ENCODE data around the gene FGF2.

FGF2 gene

DNA sequence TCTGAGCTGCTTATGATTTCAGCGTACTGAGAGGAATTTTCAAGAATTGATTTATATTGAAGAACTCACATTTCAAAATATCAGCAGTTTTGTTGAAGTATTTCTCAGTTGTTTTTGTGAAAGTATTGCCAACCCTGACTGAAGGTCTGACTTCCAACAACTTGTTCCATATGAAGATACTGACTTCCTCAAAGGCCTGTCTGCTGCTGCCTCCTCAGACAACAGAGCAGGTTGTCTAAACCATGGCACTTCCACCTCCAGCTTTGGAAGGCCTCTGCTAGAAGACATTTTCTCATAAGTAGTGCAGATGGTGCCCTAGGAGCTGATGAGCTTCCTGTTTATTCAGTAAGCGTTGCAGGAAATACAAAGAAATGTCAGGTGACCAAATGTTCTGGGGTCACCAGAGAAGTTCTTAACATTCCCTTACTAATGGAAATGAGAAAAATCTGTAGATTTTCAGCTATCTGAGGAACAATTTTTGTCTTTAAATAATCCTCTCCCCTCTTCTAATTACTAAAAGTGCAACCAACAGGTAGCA, 28.8 kb downstream of the FGF2 start:
- no peaks in the 10 kb centered on the region for H3K79me2 ChIP-seq (ENCODE audit: control insufficient read depth, low read length)
- TF ChIP-seq EZH2phosphoT487 (IDR thresholded peaks at IDR 0.05; ENCODE audit: borderline replicate concordance, low read length), result no peak
- TF ChIP-seq, protein P1, sequence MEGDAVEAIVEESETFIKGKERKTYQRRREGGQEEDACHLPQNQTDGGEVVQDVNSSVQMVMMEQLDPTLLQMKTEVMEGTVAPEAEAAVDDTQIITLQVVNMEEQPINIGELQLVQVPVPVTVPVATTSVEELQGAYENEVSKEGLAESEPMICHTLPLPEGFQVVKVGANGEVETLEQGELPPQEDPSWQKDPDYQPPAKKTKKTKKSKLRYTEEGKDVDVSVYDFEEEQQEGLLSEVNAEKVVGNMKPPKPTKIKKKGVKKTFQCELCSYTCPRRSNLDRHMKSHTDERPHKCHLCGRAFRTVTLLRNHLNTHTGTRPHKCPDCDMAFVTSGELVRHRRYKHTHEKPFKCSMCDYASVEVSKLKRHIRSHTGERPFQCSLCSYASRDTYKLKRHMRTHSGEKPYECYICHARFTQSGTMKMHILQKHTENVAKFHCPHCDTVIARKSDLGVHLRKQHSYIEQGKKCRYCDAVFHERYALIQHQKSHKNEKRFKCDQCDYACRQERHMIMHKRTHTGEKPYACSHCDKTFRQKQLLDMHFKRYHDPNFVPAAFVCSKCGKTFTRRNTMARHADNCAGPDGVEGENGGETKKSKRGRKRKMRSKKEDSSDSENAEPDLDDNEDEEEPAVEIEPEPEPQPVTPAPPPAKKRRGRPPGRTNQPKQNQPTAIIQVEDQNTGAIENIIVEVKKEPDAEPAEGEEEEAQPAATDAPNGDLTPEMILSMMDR (IDR thresholded peaks at IDR 0.05; ENCODE audit: low read depth, low read length, poor library complexity, severe bottlenecking), result no peak
- H3K9me2 ChIP-seq (replicated peaks; ENCODE audit: control insufficient read depth, low read length), result no peaks in the 10 kb centered on the region
- no peak overlapping the region for H3K27ac ChIP-seq (ENCODE audit: low read depth, low read length)
- H3K9me3 ChIP-seq (ENCODE audit: control insufficient read depth, insufficient read depth, low read length), result no peaks in the 10 kb centered on the region
- H3K27me3 ChIP-seq (ENCODE audit: control insufficient read depth, low read length), result no peaks in the 10 kb centered on the region
- H4K20me1 ChIP-seq (ENCODE audit: control insufficient read depth, insufficient read depth, low read depth, low read length), result no peaks in the 10 kb centered on the region
- no peak overlapping the region for H3K4me3 ChIP-seq (ENCODE audit: low read length)
- no peak overlapping the region for H3K4me2 ChIP-seq (ENCODE audit: low read length)
- H3F3A ChIP-seq (ENCODE audit: control insufficient read depth, insufficient read depth), result no peaks in the 10 kb centered on the region
- no peaks in the 10 kb centered on the region for H3K36me3 ChIP-seq (ENCODE audit: control insufficient read depth, low read length)
- no peaks in the 10 kb centered on the region for H3K4me1 ChIP-seq (ENCODE audit: control insufficient read depth, low read length)

DNA sequence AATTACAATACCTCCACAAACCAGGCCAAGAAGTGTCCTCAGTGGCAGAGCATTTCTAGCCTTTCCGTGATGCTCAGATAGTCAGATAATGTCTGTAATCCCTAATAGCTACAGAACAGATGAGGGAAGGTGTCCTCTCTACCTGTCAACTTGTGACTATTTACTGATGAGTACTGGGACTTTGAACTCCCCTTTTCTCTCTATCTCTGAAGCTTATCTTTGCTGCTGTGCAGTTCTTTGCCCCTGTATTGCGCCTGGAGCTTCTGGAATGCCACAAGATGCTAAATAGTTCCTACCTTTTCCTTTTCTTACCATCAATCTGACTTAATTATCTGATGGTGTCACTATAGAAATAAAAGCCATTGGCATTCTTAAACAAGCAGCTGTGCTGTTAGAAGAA, 30.5 kb downstream of the FGF2 start:
- H3K27ac ChIP-seq (ENCODE audit: low read depth, low read length), result no peak overlapping the region
- H3K9me2 ChIP-seq (replicated peaks; ENCODE audit: control insufficient read depth, low read length), result no peaks in the 10 kb centered on the region
- no peaks in the 10 kb centered on the region for H3K36me3 ChIP-seq (ENCODE audit: control insufficient read depth, low read length)
- no peak overlapping the region for H3K4me2 ChIP-seq (ENCODE audit: low read length)
- H3F3A ChIP-seq (ENCODE audit: control insufficient read depth, insufficient read depth), result no peaks in the 10 kb centered on the region
- no peaks in the 10 kb centered on the region for H3K79me2 ChIP-seq (ENCODE audit: control insufficient read depth, low read length)
- no peak for TF ChIP-seq EZH2phosphoT487 (IDR thresholded peaks at IDR 0.05; ENCODE audit: borderline replicate concordance, low read length)
- TF ChIP-seq, protein P1 (IDR thresholded peaks at IDR 0.05; ENCODE audit: low read depth, low read length, poor library complexity, severe bottlenecking), result no peak
- no peaks in the 10 kb centered on the region for H3K4me1 ChIP-seq (ENCODE audit: control insufficient read depth, low read length)
- no peaks in the 10 kb centered on the region for H3K9me3 ChIP-seq (ENCODE audit: control insufficient read depth, insufficient read depth, low read length)
- no peak overlapping the region for H3K4me3 ChIP-seq (ENCODE audit: low read length)
- no peaks in the 10 kb centered on the region for H3K27me3 ChIP-seq (ENCODE audit: control insufficient read depth, low read length)
- no peaks in the 10 kb centered on the region for H4K20me1 ChIP-seq (ENCODE audit: control insufficient read depth, insufficient read depth, low read depth, low read length)

DNA sequence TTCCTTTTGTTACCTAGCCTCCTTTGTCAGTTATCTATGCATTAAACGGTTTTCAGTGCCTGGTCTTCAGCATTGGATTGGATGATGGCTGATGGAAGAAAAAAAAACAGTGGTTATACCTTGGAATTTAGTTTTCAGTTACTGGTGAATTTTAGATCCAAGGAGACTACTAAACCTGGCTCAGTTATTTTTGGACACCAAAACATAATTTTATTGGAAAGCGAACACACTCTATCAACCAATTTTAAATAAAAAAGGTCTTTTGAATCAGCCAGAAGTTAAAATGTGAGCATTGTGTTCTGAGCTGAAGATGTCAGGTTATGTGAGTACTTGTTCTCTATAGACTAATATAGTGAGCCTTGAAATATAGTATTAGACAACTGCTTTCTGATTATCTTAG, 32.1 kb downstream of the FGF2 start:
- no peaks in the 10 kb centered on the region for H3K9me2 ChIP-seq (replicated peaks; ENCODE audit: control insufficient read depth, low read length)
- TF ChIP-seq, protein P1 (IDR thresholded peaks at IDR 0.05; ENCODE audit: low read depth, low read length, poor library complexity, severe bottlenecking), result no peak
- no peak for TF ChIP-seq EZH2phosphoT487 (IDR thresholded peaks at IDR 0.05; ENCODE audit: borderline replicate concordance, low read length)
- H3F3A ChIP-seq (ENCODE audit: control insufficient read depth, insufficient read depth), result no peaks in the 10 kb centered on the region
- no peaks in the 10 kb centered on the region for H3K27me3 ChIP-seq (ENCODE audit: control insufficient read depth, low read length)
- H3K27ac ChIP-seq (ENCODE audit: low read depth, low read length), result no peak overlapping the region
- no peaks in the 10 kb centered on the region for H3K36me3 ChIP-seq (ENCODE audit: control insufficient read depth, low read length)
- H3K9me3 ChIP-seq (ENCODE audit: control insufficient read depth, insufficient read depth, low read length), result no peaks in the 10 kb centered on the region
- no peaks in the 10 kb centered on the region for H3K4me1 ChIP-seq (ENCODE audit: control insufficient read depth, low read length)
- H3K4me3 ChIP-seq (ENCODE audit: low read length), result no peak overlapping the region
- H3K4me2 ChIP-seq (ENCODE audit: low read length), result no peak overlapping the region
- no peaks in the 10 kb centered on the region for H4K20me1 ChIP-seq (ENCODE audit: control insufficient read depth, insufficient read depth, low read depth, low read length)
- H3K79me2 ChIP-seq (ENCODE audit: control insufficient read depth, low read length), result no peaks in the 10 kb centered on the region

All from DOHH2 (cell line).